ENCODE measurements around the gene HSD3B7.

HSD3B7 gene

GRCh38 chr16:30996985-30997724, 12.1 kb downstream of the HSD3B7 start:
- TF ChIP-seq CTCF (conservative IDR thresholded peaks at IDR 0.05; ENCODE audit: low read length): no peak
- DNase-seq (ENCODE audit: low read depth): peak; percentile 78
- peak overlapping the region; percentile 76 for H3K4me3 ChIP-seq (ENCODE audit: low read length)

- no peak for TF ChIP-seq CTCF (conservative IDR thresholded peaks at IDR 0.05; ENCODE audit: low read length)
- peak overlapping the region; percentile 64 for H3K4me3 ChIP-seq (ENCODE audit: low read length)
- peak; percentile 82 for DNase-seq (ENCODE audit: low read depth)
Measured at GRCh38 chr16:30997725-30998711, 13.0 kb downstream of the HSD3B7 start.

- DNase-seq (ENCODE audit: low read depth): peak; percentile 60
- no peak overlapping the region for H3K4me3 ChIP-seq (ENCODE audit: low read length)
- no peak for TF ChIP-seq CTCF (conservative IDR thresholded peaks at IDR 0.05; ENCODE audit: low read length)
Measured at GRCh38 chr16:30998852-30999761, 14.1 kb downstream of the HSD3B7 start.

GRCh38 chr16:31000671-31001382, 15.8 kb downstream of the HSD3B7 start:
- DNase-seq (ENCODE audit: low read depth): no peak
- H3K4me3 ChIP-seq (ENCODE audit: low read length): no peak overlapping the region
- TF ChIP-seq CTCF (conservative IDR thresholded peaks at IDR 0.05; ENCODE audit: low read length): no peak

GRCh38 chr16:31001507-31002249, 16.7 kb downstream of the HSD3B7 start:
- no peak for DNase-seq (ENCODE audit: low read depth)
- H3K4me3 ChIP-seq (ENCODE audit: low read length): no peak overlapping the region
- TF ChIP-seq CTCF (conservative IDR thresholded peaks at IDR 0.05; ENCODE audit: low read length): no peak

All from AG10803 (cell line).